Glomerular visceral epithelial cell (primary cell): ENCODE measurements around the gene CNNM3.
"Not testable (repeated sequence)": the region's sequence is repeated elsewhere in the genome, so short reads cannot be mapped to it uniquely, and the experiment has no call there.

Experiments used
- DNase-seq: peaks from one replicate; pipeline ENCODE4 v3.0.0-alpha.2; 2016; ENCODE audit errors: extremely low spot score

CNNM3 gene

GRCh38 chr2:96798733-96799622 lies 17.1 kb upstream of the CNNM3 start:
- no peak for DNase-seq

DNA sequence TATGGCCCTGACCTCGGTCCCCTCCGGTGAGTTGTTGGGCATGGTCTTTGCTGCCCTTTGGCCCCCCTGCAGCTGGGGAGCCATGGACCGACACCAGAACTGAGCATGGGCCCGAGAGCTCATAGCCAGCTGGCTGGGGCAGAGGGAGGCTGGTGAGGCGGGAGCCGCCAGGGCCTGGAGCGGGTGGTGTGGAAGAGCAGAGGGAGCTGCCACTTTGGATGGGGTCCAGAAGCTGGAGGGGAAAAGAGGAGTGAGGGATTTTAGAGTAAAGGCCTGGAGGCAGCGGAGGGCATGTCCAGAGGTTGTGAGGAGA lies 16.5 kb upstream of the CNNM3 start:
- no peak for DNase-seq

DNA sequence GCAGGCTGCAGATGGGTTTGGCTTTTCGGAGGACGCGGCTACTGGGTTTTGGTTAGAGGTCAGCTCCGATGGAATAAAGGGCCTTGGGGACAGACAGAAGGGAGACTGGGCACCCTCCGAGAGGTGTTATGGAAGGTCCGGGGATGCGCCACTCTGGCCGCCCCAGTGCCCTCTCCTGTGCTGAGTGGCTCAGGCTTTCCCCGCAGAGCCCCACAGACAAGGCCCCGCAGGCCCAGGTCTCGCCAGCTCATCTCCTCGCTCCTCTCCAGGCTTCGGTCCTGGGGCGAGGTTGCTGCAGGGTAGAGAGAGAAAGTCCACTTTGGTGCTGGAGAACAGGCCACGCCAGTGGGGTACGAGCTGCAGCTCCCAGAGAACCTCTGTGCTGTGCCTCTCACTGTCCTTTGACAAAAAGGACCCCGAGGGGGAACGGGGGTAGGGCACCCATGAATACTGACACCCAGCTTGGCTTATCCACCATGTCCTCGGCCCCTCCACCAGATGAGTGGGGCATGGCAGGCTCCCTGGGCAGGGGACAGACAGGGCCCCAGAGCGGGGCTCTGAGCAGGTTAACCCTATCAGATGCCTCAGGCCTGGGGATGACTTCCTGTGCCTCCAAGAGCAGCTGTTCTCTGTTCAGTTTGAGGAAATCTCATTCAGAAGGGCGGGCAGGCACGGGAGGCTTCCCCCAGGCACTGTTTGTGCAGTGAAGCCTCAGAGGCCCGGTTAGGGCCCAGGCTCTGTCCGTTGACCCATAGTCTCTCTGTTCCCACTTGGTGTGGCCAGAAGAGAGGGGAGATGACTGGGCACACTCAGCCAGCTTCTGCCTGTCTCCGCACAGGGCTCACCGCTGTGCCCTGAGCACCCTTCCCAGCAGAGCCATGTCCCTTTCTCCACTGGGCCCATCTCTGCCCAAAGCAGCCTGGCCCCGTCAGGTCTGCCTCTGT lies 15.7 kb upstream of the CNNM3 start:
- DNase-seq = no peak

GRCh38 chr2:96801005-96801785 lies 14.9 kb upstream of the CNNM3 start:
- DNase-seq = peak; percentile 69

- no peak for DNase-seq
Observed at GRCh38 chr2:96801786-96802595, 14.1 kb upstream of the CNNM3 start.

GRCh38 chr2:96802721-96803120 lies 13.3 kb upstream of the CNNM3 start:
- DNase-seq = no peak

GRCh38 chr2:96804986-96805385 lies 11.1 kb upstream of the CNNM3 start:
- no peak for DNase-seq

DNA sequence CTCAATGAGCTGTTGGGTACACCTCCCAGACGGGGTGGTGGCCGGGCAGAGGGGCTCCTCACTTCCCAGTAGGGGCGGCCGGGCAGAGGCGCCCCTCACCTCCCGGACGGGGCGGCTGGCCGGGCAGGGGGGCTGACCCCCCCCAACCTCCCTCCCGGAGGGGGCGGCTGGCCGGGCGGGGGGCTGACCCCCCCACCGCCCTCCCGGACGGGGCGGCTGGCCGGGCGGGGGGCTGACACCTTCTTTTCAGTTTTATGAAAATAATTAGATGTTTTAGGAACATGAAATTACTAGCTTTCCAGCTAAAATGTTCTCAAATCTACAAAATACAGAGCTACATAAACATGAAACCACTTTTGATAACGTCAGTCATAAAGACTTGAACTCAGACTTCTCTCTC lies 10.1 kb upstream of the CNNM3 start:
- not testable (repeated sequence) for DNase-seq

DNA sequence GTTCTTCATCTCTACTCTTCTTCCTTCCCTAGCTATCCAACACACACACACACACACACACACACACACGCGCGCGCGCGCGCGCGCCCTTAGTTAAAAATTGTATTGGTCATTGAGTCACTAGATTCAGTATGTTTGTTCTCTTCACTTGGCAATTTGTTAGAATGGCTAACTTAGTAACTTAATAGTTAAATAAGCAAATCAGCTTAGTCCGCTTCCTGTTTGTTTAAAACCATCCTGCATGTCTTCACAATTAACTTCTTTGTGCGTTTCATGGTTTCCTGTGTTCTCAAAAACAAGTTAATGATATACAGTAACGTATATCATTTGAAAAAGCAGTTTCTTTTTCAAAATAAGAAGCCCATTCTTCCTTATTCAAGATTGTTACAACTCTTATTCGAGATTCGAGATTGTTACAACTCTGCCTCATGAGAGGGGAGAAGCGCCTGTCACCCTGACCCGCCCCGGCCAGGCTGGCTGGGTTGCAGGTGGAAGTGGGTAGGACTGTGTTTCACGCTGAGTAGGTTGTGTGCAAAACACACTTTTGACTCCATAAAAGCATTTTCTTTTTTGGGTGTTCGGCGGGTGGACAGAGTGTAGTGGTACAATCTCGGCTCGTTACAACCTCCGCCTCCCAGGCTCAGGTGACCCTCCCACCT lies 9.5 kb upstream of the CNNM3 start:
- DNase-seq = no peak

GRCh38 chr2:96807127-96807471 lies 9.0 kb upstream of the CNNM3 start:
- DNase-seq = no peak

- no peak for DNase-seq
Observed at GRCh38 chr2:96808176-96808837, 7.8 kb upstream of the CNNM3 start.

GRCh38 chr2:96809216-96809882 lies 6.7 kb upstream of the CNNM3 start:
- no peak for DNase-seq

- no peak for DNase-seq
Observed at GRCh38 chr2:96809951-96810782, 5.9 kb upstream of the CNNM3 start.

DNA sequence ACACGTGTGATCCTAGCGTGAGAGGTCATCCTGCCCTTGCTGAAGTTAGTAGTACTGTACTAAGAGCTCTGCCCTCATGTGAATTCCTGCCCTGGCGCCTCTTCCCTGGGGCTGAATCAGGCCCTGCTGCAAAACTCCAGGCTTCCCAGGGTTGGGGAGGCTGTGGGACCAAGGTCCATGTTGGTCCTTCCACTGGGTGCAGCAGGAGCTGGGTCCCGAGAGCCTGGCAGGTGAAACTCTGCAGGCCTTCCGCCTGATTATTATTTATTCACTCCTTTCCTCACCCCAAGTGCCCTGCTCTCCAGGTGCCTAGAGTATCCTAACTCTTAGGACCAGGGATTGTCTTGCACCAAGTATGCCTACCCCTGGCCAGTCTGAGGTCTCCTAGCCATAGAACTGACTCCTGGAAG lies 5.3 kb upstream of the CNNM3 start:
- DNase-seq = no peak

- no peak for DNase-seq
Observed at GRCh38 chr2:96811917-96812316, 4.2 kb upstream of the CNNM3 start.

- DNase-seq = no peak
Observed at GRCh38 chr2:96813656-96814055, 2.4 kb upstream of the CNNM3 start.

DNA sequence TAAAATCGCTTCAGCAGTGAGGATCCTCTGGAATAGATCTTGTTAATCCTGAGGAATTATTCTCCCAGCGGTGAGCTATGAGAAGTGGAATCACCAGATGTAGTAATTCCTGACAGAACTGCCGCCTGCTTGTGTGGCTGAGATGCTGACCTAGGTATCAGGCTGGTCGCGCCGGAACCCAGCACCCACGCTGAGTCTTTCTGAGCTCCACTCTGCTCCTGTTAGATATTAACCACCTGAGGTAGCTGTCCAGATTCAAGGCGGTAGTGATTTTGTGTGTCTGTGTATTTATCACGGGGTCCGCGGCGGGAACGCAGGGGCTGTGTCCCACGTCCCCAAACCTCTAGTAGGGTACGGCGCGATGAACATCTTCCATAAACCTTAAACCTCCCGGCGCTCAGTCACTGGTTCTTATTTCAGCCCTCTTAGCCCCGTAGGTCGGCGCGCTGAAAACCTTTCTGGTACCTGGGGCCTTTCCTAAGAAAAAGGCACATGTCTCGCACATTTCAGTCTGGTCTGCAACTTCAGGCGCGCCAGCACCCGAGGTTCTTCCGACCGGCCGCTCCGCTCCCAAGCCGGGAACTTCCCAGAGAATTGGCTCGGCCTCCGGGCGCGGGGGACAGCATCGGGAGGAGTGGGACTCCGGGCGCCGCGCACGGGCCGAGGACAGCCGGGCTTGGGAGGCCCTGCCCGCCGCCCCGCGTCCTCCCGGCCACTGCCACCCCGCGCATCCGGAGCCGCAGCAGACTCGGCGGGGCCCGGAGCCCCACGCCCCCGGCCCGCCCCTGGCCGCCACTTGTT lies 542 bp upstream of the CNNM3 start:
- peak; percentile 48 for DNase-seq
